GM18507 (cell line): ENCODE measurements around the gene MYO3B.

Experiments
- DNase-seq: peaks from one replicate; pipeline ENCODE4 v3.0.0; 2011; ENCODE audit warnings: low read depth; ENCODE audit not compliant: insufficient read length; ENCODE audit errors: extremely low spot score
- FAIRE-seq: peaks from 2 replicates; lab custom pipeline; 2011; peaks lifted over from hg19 to GRCh38; lab: Jason Lieb, UNC

MYO3B gene, protein sequence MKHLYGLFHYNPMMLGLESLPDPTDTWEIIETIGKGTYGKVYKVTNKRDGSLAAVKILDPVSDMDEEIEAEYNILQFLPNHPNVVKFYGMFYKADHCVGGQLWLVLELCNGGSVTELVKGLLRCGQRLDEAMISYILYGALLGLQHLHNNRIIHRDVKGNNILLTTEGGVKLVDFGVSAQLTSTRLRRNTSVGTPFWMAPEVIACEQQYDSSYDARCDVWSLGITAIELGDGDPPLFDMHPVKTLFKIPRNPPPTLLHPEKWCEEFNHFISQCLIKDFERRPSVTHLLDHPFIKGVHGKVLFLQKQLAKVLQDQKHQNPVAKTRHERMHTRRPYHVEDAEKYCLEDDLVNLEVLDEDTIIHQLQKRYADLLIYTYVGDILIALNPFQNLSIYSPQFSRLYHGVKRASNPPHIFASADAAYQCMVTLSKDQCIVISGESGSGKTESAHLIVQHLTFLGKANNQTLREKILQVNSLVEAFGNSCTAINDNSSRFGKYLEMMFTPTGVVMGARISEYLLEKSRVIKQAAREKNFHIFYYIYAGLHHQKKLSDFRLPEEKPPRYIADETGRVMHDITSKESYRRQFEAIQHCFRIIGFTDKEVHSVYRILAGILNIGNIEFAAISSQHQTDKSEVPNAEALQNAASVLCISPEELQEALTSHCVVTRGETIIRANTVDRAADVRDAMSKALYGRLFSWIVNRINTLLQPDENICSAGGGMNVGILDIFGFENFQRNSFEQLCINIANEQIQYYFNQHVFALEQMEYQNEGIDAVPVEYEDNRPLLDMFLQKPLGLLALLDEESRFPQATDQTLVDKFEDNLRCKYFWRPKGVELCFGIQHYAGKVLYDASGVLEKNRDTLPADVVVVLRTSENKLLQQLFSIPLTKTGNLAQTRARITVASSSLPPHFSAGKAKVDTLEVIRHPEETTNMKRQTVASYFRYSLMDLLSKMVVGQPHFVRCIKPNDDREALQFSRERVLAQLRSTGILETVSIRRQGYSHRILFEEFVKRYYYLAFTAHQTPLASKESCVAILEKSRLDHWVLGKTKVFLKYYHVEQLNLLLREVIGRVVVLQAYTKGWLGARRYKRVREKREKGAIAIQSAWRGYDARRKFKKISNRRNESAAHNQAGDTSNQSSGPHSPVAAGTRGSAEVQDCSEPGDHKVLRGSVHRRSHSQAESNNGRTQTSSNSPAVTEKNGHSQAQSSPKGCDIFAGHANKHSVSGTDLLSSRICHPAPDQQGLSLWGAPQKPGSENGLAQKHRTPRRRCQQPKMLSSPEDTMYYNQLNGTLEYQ (N-terminal part only)

DNA sequence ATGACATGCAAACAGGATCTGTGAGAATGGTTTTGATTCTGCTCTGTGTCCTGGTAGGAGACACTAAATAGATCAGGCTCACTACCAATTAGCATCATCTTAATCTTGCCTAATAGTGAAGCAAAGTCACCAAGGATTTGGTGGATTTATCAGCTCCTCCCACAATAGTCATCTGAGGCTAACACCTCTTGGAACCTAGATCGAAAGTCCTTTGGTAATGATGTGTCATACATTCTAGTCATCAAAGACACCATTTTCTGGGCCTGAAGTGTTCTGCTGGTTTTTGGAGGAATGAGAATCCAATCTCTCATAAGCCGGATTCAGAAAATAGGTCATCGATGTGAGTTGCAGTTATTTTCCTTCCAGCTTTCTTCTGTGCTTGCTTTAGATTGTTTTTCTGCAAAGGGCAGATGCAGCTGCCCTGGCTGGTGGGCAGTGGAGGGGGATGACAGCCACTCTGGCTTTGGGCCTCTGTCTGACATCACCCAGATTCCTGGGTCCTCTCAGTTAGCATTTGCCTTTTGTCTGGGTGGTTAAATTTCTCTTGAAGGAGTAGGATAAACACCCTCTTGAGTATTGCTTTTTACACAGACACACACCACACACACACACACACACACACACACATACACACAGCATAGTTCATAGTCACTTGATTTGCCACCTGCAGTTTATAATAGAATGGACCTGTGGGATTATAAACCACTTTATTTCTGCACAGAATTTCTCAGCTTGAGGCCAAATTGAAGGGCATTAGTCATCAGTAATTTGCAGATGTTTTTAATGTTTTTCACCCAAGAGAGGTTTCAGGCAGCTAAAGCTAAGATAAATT, at the start of gene MYO3B:
Gene MYO3B (plus strand): TSS at position 198 of the 832 bp plus-strand sequence. CDS start 141 bp downstream, at position 339.
- peak; percentile 25 for DNase-seq
- FAIRE-seq = peak; percentile 84

DNA sequence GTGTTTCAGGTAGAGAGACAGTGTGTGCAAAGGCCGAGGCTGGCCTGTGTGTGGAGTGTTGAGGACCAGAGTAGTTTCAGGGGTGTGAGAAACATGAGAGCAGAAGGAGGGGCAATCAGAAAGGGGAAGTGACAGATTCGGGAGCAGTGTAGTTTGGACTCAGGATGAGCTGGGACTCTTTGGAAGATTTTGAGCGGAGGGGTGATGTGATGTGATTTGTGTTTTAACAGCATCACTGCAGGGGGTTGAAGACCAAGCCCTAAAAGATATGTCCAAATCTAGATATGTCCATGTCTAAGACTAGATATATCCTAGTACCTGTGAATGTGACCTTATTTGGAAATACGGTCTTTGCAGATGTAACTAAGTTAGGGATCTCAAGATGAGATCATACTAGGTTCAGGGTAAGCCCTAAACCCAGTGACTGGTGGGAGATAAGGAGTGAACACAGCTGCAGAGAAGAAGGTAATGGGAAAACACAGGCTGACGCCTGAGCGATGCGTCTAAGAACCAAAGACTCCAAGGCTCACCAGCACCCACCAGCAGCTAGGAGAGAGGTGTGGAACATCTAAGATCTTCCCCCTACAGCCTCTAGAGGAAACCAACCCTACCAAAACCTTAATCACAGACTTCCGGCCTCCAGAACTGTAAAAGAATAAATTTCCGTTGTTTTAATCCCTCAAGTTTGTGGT, 38.5 kb upstream of the MYO3B start:
- no peak for FAIRE-seq
- DNase-seq = no peak

DNA sequence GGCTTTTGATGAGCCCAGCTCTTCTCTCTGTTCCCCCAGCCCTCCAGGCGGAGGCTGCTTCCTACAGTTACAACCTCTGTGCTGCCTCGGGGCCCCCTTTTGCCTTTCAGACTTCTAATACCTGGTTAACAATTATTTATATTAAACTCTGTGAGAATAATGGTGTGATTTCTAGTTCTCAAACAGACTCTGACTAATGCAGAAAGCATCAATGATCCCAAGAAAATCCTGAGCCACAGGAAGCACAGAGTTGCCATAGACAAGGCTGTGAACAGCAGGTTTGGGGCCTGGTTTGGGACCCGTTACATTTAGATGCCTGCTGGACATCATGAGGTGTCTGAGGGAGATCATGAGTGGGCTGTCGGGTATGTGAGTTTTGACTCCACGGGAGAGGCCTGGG, 37.4 kb upstream of the MYO3B start:
- FAIRE-seq = no peak
- no peak for DNase-seq

DNA sequence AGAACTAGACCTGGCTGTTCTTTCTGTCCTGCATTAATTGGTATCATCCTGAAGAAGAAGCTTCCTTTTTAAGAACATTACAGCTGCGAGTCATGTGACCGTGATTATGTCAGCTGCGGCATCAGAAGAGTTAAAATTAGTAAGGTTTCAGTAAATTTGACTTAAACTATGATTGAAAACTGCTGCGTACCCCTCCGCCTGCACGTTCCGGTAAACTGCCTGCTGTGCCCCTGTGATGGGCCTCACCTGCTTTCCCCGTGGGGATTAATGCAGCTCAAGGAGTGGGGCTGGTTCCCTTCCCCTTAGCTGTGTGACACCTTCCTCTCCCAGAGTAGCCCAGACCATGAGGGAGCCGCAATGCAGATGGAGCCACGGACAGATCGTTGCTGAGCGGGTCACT, 36.1 kb upstream of the MYO3B start:
- DNase-seq = no peak
- FAIRE-seq = no peak

DNA sequence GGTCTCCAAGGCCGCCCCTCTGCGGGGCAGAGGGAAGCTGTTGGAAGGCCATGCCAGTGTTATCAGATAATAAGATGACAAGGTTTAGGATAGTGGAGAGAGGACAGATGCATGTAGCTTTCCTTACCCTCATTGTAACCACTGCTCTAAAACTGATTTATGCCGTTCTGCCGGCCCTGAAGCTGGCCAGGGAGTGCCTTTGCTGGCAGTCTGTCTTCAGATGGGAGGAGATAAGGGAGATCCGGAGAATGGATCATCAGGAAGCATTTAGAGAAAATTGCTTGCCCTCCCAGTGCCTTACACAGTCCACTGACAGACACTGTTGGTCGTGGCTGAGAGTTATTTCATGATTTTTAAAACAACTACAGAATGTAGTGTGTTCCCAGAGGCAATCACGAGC, 35.4 kb upstream of the MYO3B start:
- no peak for FAIRE-seq
- no peak for DNase-seq

DNA sequence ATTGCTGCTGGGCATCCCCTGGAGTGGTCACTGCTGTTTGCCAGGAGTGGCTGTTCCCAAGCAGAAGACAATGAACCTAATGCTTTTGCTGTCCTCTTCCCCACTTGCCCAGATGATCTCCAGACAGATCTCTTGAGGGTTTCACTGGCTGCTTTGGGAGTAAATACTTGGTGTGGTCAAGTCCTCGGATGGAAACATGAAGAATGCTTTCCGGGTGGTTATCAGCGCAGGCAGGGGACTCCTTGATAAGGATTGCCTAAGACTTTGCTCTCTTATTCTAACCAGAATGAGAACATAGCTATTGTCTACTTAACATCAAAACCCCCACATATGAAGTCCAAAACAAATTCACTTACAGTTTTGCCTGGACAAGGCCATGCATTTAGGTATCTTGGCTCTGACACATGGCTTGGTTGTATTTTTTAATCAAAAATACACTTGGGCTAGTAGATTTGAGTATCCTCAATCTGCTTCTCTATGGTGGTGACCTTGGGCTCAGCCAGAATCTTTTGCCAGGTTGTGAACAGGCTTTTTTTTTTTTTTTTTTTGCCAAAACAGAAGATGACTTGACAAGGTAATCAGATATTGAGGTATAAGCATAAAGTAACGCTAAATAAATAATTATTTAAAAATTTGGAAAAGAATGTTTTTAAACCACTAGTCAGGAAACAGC, 34.8 kb upstream of the MYO3B start:
- FAIRE-seq = no peak
- no peak for DNase-seq

DNA sequence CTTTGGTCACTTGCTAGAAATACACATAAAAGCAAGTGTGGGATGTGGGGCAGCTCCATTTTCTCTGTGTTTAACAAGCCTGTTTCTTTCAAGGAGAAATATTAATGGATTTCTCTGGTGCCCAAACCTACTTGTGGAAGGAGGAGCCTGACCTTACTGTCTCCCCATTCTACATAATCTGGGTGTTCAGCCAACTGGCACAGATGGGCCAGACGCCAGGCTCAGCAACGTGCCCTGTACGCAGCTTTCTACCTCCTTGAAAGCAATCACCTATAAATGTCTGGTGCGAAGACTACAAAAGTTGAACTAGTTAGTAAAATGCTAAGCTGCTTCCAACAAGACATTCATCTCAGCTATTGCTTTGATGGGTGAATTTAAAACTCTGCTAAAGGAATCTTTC, 33.2 kb upstream of the MYO3B start:
- no peak for FAIRE-seq
- no peak for DNase-seq

DNA sequence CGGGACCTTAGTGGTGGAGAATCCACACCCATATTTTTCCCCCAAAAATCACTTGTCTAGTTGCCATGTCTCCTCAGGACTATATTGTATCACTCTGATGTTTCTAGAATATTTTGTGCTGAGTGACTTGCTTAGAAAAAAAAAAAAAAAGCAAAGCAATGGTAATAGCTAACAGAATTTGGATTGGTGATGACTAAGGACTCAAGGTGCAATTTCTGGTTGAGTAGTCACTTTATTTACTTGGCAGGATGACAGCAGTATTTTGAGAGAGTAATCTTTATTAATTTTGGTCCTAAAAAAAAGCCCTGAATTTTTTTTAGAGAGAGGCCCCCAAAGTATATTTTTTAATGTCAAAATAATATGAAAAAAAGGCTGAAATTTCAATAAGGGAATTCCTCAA, 32.8 kb upstream of the MYO3B start:
- DNase-seq (no peak), FAIRE-seq (no peak)

DNA sequence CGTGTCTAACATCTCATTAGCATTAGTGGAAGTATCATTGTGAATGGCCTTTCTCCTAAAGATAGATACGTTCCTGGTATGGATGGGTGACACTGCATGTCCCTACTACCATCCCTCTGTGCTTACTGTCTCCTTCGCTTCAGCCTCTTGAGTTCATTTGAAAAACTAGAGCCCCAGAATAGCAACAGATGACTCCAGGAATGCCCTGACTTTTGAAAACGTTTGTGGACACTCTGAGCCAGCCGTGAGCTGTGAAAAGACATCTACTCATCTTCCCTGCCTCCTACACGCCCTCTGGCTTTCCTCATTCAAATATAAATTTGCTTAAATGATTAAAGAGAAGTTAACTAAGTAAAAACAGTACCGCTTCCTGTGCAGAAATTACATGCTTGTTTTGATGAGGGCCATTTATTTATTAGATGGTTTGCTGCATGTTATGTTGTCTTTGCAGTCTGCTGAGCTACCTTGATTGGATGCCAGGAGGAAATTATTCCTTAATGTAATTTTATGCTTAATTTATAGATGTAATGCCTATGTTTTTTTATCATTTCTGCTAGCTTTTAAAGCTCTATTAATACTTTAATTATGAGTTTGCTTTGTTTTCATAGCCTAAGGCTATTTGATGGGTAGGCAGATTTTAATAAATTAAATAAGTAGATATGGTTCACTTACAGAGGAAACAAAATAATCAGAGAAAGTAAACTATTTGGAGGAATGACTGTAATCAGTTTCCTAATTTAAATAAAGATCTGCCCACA, 32.1 kb upstream of the MYO3B start:
- peak; percentile 21 for FAIRE-seq
- DNase-seq = no peak

DNA sequence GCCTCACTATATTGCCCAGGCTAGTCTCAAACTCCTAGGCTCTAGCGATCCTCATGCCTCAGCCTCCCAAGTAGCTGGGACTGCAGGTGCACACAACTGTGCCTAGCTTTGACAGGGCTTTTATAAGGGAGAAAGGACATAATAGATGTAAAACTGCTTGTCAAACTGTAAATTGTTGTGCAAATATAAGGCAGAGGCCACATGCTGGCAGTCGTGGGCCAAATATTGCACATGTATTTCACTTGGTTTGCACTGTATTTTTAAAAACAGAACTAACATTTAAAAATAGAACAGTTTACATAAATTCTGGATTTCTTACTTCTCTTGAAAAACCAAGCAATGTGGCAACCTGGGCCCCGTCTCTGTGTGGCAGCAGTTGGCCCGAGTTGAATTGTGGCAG, 31.2 kb upstream of the MYO3B start:
- no peak for FAIRE-seq
- no peak for DNase-seq

DNA sequence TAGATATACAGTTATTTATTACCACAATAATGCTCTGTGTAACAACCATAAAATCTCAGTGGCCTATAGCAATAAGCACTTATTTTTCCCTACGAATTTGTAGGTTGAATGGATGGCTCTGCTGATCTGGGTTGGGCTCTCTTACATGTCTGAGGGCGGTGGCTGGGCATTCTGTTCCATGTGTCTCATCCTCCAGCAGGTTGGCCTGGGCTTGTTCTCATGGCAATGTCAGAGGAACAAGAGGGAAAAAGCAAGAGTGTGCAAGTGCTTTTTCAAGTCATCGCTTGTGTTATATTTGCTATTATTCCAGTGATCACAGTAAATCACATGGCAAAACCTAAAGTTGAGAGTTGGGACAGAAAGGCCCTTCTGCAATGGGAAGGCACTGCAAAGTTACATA, 30.4 kb upstream of the MYO3B start:
- DNase-seq (no peak), FAIRE-seq (no peak)

DNA sequence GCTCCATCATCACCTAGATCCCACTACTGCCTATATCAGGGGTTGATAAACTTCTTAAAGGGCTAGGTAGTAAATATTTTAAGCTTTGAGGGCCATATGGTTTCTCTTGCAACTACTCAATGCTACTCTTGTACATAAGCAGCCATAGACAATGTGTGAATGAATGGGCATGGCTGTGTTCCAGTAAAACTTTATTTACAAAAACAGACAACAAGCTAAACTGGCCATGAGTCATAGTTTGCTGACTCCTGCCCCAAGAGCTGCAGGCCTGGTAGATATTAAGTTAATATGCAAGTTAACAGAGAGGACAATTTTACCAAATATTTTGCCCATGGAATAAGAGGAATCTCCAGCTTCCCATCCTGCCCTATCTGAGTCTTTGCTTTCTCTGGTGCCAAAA, 29.8 kb upstream of the MYO3B start:
- FAIRE-seq (no peak), DNase-seq (no peak)

DNA sequence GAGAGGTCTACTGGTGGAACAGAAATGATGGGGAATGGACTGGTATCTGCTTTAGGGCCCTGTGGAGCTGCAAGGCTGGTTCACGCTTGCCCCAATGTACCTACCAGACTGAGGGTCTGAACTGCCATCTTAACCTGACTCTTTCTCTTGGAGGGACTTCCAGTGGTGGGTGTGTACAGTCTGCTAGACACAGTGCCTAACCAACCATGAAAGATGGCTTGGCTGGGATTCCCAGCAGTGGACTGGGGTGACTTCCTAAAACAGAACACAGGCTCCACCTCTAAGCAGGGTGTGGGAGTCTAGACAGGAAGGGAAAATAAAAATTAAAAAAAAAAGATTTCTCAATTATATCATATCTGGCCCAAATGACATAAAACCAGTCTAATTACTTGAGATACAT, 25.5 kb upstream of the MYO3B start:
- no peak for DNase-seq

DNA sequence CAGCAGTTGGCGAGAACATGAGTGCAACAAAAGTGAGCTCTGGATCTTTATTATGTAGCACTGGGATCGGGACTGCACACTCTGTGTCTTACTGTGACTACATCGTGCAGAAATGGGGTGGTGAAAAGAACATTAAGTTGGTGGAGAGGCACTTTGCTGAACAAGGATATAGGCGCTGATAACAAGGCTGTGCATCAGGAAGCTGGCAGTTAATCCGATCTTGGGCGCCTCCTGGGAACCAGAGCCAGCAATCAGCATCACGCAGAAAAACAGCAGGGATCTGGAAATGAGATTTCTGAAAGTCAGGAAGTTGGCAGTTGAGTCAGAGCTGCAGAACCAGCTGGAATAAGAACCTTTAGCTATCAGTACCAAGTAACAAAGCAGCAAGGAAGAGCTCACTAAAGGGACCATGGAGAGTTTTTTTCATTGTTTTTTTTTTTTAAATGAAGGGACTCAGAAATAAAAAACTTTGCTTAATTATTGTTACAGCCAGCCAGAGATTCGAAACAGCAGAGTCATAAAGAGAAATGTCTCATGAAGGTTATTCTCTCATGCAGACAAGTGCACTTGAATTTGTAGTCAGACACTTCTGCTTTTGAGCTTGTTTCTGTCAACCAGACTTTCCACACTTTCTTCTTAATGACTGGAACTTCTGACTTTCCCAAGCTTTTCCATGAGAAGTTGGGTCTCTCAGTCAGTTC, 22.8 kb upstream of the MYO3B start:
- no peak for DNase-seq
- FAIRE-seq = peak; percentile 56

More for the DNA sequence above, 25.5 kb upstream of the MYO3B start:
- FAIRE-seq = no peak

DNA sequence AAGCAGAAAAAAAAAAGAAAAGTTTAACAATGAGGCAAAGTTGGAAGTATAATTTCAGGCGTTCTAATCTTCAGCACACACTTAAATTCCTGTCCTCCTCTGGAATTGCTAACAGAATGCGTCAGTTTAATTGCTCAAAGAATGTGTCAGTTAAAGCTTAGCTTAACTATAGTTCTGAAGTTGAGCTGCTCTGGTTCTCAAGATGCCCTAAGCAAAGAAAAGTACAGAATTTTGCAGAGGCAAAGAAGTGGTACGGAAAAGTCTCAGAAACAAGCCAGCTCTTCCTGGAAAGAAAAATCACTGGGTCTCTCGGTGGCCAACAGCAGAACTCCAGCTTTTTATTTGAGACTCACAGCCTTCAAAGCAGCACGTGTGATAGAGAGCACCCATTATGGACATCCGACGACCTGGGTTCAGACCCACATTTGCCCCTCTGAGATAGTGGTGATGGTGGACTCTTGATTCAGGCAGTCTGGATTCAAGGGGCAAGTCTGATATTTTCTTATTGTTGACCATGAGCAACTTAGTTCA, 22.2 kb upstream of the MYO3B start:
- FAIRE-seq (no peak), DNase-seq (no peak)

DNA sequence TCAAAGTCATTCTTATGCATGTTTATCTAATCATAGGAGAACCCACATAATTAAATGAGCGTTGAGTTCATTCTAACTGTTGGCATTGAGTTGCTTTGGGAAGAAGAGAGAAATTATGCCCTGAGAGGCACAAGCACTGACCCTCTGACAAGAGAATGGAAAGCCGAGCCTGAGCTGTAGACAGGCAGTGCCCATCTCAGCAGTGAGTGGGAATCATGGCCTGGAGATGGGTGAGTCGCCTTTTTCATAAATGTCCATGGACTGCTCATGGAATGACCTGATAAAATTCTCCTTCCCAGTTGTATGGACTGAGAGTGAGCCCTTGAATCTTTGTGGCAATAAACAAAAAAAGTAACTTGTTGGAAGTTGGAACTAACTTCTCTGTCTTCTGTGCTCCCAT, 21.4 kb upstream of the MYO3B start:
- FAIRE-seq = no peak

More for the DNA sequence above, 21.4 kb upstream of the MYO3B start:
- no peak for DNase-seq
